HEK293 (cell line): Measurements from ENCODE around the gene IQSEC1.

Source experiments
- CTCF ChIA-PET: fragments of 350-600 bp; formaldehyde crosslinking; extraction: SDS; loops from one replicate; lab custom pipeline; 2021; ENCODE audit warnings: antibody characterized with exemption; lab: Yijun Ruan, JAX
- POLR2A ChIA-PET: fragments of 300-600 bp; formaldehyde crosslinking; extraction: SDS; loops from one replicate; lab custom pipeline; 2020; ENCODE audit warnings: antibody characterized with exemption, inconsistent platforms; lab: Yijun Ruan, JAX
- H3K27ac ChIP-seq: fragments of 200-500 bp; sonication (Bioruptor generic); 2 replicates; pipeline ENCODE4 v1.5.1; 2014; ENCODE audit warnings: low read depth, low read length, control low read depth, inconsistent platforms; ENCODE audit errors: extremely low read depth
- H3K36me3 ChIP-seq, 2 experiments: fragments of 200-500 bp in 1 of 2; sonication (Bioruptor generic) in 1 of 2; 1 replicate in 1 of 2; 2 replicates in 1 of 2; pipeline ENCODE4 v1.5.1; 2014 to 2017; ENCODE audit warnings: inconsistent platforms in 2 of 2, low read length in 2 of 2; ENCODE audit not compliant: control insufficient read depth in 2 of 2, insufficient read depth in 1 of 2
- H3K4me1 ChIP-seq: fragments of 200-500 bp; sonication (Bioruptor generic); 2 replicates; pipeline ENCODE4 v1.5.1; 2014; ENCODE audit warnings: mild to moderate bottlenecking, low read length, inconsistent platforms; ENCODE audit not compliant: control insufficient read depth, insufficient read depth
- H3K4me3 ChIP-seq: 2 replicates; pipeline ENCODE4 v1.5.1; 2011; ENCODE audit warnings: low read depth, mild to moderate bottlenecking, control low read depth, low read length, moderate library complexity
- H3K9me3 ChIP-seq: fragments of 200-500 bp; sonication (Bioruptor generic); 2 replicates; pipeline ENCODE4 v1.5.1; 2014; ENCODE audit warnings: low read depth, low read length, inconsistent platforms; ENCODE audit not compliant: control insufficient read depth, insufficient read depth
- GLI2 ChIP-seq: fragments of 450-650 bp; formaldehyde crosslinking; IDR thresholded peaks from 2 replicates; pipeline ENCODE4; 2017; ENCODE audit warnings: missing biosample characterization, missing genetic modification characterization, low read depth, borderline replicate concordance
- MEIS1 ChIP-seq: sonication (generic); formaldehyde crosslinking; IDR thresholded peaks from 2 replicates; pipeline ENCODE4 v1.8.1; 2022; ENCODE audit warnings: missing genetic modification reagents, mild to moderate bottlenecking, borderline replicate concordance
- PRDM4 ChIP-seq: fragments of 450-650 bp; formaldehyde crosslinking; IDR thresholded peaks from 2 replicates; pipeline ENCODE4 v1.5.1; 2017; ENCODE audit warnings: missing biosample characterization, missing genetic modification characterization
- TRIM28 ChIP-seq: IDR thresholded peaks from 2 replicates; pipeline ENCODE4 v1.6.1; 2011; ENCODE audit warnings: low read length, control low read depth, borderline replicate concordance
- YY1 ChIP-seq: fragments of 450-650 bp; formaldehyde crosslinking; IDR thresholded peaks from 2 replicates; pipeline ENCODE4 v1.5.1; 2018; ENCODE audit warnings: missing biosample characterization, missing genetic modification characterization
- ZBTB8A ChIP-seq: fragments of 450-650 bp; formaldehyde crosslinking; IDR thresholded peaks from 2 replicates; pipeline ENCODE4 v1.5.1; 2016; ENCODE audit warnings: missing biosample characterization, missing genetic modification characterization
- ZNF140 ChIP-seq: fragments of 450-650 bp; formaldehyde crosslinking; IDR thresholded peaks from 2 replicates; pipeline ENCODE4 v1.5.1; 2016; ENCODE audit warnings: missing biosample characterization, missing genetic modification characterization
- ZNF146 ChIP-seq: fragments of 450-650 bp; formaldehyde crosslinking; IDR thresholded peaks from 2 replicates; pipeline ENCODE4 v1.5.1; 2016; ENCODE audit warnings: missing biosample characterization, missing genetic modification characterization
- ZNF23 ChIP-seq: fragments of 450-650 bp; formaldehyde crosslinking; IDR thresholded peaks from 2 replicates; pipeline ENCODE4 v1.5.1; 2016; ENCODE audit warnings: missing biosample characterization, missing genetic modification characterization, borderline replicate concordance
- ZNF473 ChIP-seq: fragments of 450-650 bp; formaldehyde crosslinking; IDR thresholded peaks from 2 replicates; pipeline ENCODE4 v1.5.1; 2017; ENCODE audit warnings: missing biosample characterization, missing genetic modification characterization
- ZNF48 ChIP-seq: fragments of 450-650 bp; formaldehyde crosslinking; IDR thresholded peaks from 2 replicates; pipeline ENCODE4 v1.5.1; 2016; ENCODE audit warnings: missing biosample characterization, missing genetic modification characterization
- ZNF555 ChIP-seq: fragments of 450-650 bp; formaldehyde crosslinking; conservative IDR thresholded peaks from 2 replicates; pipeline ENCODE4 v1.5.1; 2017; ENCODE audit warnings: missing biosample characterization, mild to moderate bottlenecking, missing genetic modification characterization, inconsistent platforms
- ZNF561 ChIP-seq: fragments of 450-650 bp; IDR thresholded peaks from 2 replicates; pipeline ENCODE4 v1.5.1; 2018; ENCODE audit warnings: missing biosample characterization, missing genetic modification characterization, borderline replicate concordance
- ZNF610 ChIP-seq: fragments of 450-650 bp; formaldehyde crosslinking; IDR thresholded peaks from 2 replicates; pipeline ENCODE4 v1.5.1; 2016; ENCODE audit warnings: missing biosample characterization, missing genetic modification characterization, borderline replicate concordance
- ZNF654 ChIP-seq: fragments of 450-650 bp; formaldehyde crosslinking; IDR thresholded peaks from 2 replicates; pipeline ENCODE4 v1.5.1; 2016; ENCODE audit warnings: low read depth, missing biosample characterization, missing genetic modification characterization
- ZNF660 ChIP-seq: fragments of 450-650 bp; IDR thresholded peaks from 2 replicates; pipeline ENCODE4 v1.5.1; 2018; ENCODE audit warnings: missing biosample characterization, mild to moderate bottlenecking, missing genetic modification characterization
- TF ChIP-seq, protein P1 (sequence below): fragments of 450-650 bp; formaldehyde crosslinking; IDR thresholded peaks from 2 replicates; pipeline ENCODE4 v1.5.1; 2016; ENCODE audit warnings: missing biosample characterization, missing genetic modification characterization
- TF ChIP-seq, protein P2 (sequence below): fragments of 450-650 bp; formaldehyde crosslinking; IDR thresholded peaks from 2 replicates; pipeline ENCODE4 v1.5.1; 2016; ENCODE audit warnings: missing biosample characterization, missing genetic modification characterization
- TF ChIP-seq, protein P3 (sequence below): fragments of 450-650 bp; formaldehyde crosslinking; IDR thresholded peaks from 2 replicates; pipeline ENCODE4 v1.5.1; 2016; ENCODE audit warnings: missing biosample characterization, missing genetic modification characterization, low read depth
- TF ChIP-seq, protein P4 (sequence below): fragments of 450-650 bp; formaldehyde crosslinking; optimal IDR thresholded peaks from 2 replicates; pipeline ENCODE3; 2016; ENCODE audit warnings: missing biosample characterization, mild to moderate bottlenecking, missing genetic modification characterization

IQSEC1 gene

DNA sequence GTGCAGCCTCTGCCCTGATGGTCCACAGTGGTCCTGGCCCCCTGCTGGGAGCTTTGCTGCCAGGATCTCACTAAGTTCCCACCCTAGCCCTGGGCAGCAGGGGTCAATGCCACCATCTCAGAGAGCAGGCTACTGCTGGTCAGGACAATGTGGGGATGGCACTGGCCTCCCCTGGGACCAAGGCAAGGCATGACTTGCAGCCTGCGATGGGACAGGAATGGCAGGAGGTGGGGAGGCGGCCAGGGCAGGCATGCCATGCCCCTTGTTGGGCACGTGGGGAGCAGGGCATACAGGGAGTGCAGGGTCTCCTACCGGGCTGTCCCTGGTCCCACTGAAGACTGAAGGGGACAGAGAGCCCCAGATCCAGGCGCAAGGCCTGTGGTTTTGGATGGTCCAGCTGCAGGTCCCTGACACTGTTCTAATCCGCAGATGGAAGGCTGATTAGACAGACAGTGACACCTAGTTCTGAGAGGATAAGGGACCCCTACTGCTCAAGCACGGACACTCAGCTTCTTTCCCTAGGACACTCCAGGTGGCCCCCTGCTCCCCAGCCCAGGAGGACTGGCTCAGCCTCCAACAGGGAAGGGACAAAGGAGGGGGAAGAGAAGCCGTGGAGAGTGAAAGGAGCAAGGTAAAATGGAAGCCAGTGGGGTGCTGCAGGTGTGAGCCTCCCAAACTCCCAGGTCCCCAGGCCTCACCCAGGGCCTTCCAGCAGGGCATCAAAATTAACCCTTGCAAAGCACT is 162.7 kb downstream of the IQSEC1 start:
- Histone ChIP-seq H3K9me3 (no peaks in the 10 kb centered on the region), H3K4me1 (no peaks in the 10 kb centered on the region), H3K4me3 (no peak overlapping the region), H3K27ac (no peak overlapping the region), H3K36me3 (peaks cover 0 to 79% of the 10 kb centered on the region in 2 experiments; a peak in 2 of 3 replicates)
- CTCF ChIA-PET: no interaction called here
- POLR2A ChIA-PET: interaction anchor here (0.5 kb wide), 1 partner anchor 74 kb away, joined by 3 read pairs; no protein-coding TSS in a partner anchor
- TF ChIP-seq ZNF23 (no peak), ZNF473 (tag by site-specific recombination) (no peak), TRIM28 (no peak), PRDM4 (no peak), GLI2 (tag by site-specific recombination) (no peak), ZNF146 (tag by site-specific recombination) (no peak), YY1 (no peak), ZNF610 (tag by site-specific recombination) (no peak), ZNF660 (tag by site-specific recombination) (no peak), ZBTB8A (tag by site-specific recombination) (no peak), ZNF140 (tag by site-specific recombination) (no peak), ZNF561 (tag by site-specific recombination) (no peak), MEIS1 (CRISPR knock-in tag) (no peak), ZNF555 (no peak), ZNF654 (tag by site-specific recombination) (no peak), ZNF48 (tag by site-specific recombination) (no peak)
- TF ChIP-seq, protein P1, sequence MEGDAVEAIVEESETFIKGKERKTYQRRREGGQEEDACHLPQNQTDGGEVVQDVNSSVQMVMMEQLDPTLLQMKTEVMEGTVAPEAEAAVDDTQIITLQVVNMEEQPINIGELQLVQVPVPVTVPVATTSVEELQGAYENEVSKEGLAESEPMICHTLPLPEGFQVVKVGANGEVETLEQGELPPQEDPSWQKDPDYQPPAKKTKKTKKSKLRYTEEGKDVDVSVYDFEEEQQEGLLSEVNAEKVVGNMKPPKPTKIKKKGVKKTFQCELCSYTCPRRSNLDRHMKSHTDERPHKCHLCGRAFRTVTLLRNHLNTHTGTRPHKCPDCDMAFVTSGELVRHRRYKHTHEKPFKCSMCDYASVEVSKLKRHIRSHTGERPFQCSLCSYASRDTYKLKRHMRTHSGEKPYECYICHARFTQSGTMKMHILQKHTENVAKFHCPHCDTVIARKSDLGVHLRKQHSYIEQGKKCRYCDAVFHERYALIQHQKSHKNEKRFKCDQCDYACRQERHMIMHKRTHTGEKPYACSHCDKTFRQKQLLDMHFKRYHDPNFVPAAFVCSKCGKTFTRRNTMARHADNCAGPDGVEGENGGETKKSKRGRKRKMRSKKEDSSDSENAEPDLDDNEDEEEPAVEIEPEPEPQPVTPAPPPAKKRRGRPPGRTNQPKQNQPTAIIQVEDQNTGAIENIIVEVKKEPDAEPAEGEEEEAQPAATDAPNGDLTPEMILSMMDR: no peak
- TF ChIP-seq, protein P2, sequence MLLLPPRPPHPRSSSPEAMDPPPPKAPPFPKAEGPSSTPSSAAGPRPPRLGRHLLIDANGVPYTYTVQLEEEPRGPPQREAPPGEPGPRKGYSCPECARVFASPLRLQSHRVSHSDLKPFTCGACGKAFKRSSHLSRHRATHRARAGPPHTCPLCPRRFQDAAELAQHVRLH: no peak
- TF ChIP-seq, protein P3, sequence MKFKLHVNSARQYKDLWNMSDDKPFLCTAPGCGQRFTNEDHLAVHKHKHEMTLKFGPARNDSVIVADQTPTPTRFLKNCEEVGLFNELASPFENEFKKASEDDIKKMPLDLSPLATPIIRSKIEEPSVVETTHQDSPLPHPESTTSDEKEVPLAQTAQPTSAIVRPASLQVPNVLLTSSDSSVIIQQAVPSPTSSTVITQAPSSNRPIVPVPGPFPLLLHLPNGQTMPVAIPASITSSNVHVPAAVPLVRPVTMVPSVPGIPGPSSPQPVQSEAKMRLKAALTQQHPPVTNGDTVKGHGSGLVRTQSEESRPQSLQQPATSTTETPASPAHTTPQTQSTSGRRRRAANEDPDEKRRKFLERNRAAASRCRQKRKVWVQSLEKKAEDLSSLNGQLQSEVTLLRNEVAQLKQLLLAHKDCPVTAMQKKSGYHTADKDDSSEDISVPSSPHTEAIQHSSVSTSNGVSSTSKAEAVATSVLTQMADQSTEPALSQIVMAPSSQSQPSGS (tag by site-specific recombination): no peak
- TF ChIP-seq, protein P4, sequence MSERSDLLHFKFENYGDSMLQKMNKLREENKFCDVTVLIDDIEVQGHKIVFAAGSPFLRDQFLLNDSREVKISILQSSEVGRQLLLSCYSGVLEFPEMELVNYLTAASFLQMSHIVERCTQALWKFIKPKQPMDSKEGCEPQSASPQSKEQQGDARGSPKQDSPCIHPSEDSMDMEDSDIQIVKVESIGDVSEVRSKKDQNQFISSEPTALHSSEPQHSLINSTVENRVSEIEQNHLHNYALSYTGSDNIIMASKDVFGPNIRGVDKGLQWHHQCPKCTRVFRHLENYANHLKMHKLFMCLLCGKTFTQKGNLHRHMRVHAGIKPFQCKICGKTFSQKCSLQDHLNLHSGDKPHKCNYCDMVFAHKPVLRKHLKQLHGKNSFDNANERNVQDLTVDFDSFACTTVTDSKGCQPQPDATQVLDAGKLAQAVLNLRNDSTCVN (tag by site-specific recombination): no peak
